ENCODE results near the gene APC. TPM values are rescaled to one million over a fixed set of nuclear protein-coding genes. Genes with fewer than 3 reads are reported as not detected.

APC gene
- total and polyA plus RNA-seq, 4 donors: 4.1 to 103 (median 23.1) TPM

DNA sequence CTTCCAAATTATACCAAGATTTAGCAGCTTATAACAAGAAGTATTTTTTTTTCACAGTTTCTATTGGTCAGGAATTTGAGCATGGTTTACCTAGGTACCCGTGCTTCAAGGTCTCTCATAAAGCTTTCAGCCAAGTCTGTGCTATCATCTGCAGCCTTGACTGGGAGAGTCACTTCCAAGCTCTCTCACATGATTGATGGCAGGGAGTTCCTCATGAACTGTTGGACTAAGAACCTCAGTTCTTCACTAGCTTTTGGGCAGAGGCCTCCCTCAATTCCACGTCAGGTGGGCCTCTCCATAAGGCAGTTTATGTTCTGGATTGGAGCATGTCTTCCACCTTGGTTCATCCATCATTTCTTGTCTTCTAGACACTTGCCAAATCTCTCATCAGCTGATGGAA, 39.9 kb upstream of the APC start:
- DNase-seq (no peak), ATAC-seq (ENCODE audit: insufficient read depth, low FRiP score) (no peak)
- Histone ChIP-seq H3K9ac (ENCODE audit: insufficient read depth in 1 of 2, low read length in 2 of 2) (no peak overlapping the region), H3K9me3 (ENCODE audit: control insufficient read depth in 4 of 4, insufficient read depth in 3 of 4, low read length in 3 of 4) (no peaks in the 10 kb centered on the region), H3K27ac (ENCODE audit: low read depth in 1 of 2, low read length in 1 of 2) (no peak overlapping the region), H3K4me1 (ENCODE audit: control insufficient read depth in 5 of 5, insufficient read depth in 5 of 5, low read length in 5 of 5) (no peaks in the 10 kb centered on the region), H3K36me3 (ENCODE audit: control insufficient read depth in 4 of 4, insufficient read depth in 4 of 4, low read length in 4 of 4) (no peaks in the 10 kb centered on the region), H3K4me3 (no peak overlapping the region), H3K27me3 (ENCODE audit: control insufficient read depth in 3 of 3, insufficient read depth in 3 of 3, low read length in 2 of 3) (no peaks in the 10 kb centered on the region)
- 74 to 85% methylated on average over 2 of the region's 2 CpGs for WGBS, 2 donors
- TF ChIP-seq, protein P1, sequence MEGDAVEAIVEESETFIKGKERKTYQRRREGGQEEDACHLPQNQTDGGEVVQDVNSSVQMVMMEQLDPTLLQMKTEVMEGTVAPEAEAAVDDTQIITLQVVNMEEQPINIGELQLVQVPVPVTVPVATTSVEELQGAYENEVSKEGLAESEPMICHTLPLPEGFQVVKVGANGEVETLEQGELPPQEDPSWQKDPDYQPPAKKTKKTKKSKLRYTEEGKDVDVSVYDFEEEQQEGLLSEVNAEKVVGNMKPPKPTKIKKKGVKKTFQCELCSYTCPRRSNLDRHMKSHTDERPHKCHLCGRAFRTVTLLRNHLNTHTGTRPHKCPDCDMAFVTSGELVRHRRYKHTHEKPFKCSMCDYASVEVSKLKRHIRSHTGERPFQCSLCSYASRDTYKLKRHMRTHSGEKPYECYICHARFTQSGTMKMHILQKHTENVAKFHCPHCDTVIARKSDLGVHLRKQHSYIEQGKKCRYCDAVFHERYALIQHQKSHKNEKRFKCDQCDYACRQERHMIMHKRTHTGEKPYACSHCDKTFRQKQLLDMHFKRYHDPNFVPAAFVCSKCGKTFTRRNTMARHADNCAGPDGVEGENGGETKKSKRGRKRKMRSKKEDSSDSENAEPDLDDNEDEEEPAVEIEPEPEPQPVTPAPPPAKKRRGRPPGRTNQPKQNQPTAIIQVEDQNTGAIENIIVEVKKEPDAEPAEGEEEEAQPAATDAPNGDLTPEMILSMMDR (IDR thresholded peaks at IDR 0.05; ENCODE audit: control extremely low read depth, extremely low read depth): no peak

DNA sequence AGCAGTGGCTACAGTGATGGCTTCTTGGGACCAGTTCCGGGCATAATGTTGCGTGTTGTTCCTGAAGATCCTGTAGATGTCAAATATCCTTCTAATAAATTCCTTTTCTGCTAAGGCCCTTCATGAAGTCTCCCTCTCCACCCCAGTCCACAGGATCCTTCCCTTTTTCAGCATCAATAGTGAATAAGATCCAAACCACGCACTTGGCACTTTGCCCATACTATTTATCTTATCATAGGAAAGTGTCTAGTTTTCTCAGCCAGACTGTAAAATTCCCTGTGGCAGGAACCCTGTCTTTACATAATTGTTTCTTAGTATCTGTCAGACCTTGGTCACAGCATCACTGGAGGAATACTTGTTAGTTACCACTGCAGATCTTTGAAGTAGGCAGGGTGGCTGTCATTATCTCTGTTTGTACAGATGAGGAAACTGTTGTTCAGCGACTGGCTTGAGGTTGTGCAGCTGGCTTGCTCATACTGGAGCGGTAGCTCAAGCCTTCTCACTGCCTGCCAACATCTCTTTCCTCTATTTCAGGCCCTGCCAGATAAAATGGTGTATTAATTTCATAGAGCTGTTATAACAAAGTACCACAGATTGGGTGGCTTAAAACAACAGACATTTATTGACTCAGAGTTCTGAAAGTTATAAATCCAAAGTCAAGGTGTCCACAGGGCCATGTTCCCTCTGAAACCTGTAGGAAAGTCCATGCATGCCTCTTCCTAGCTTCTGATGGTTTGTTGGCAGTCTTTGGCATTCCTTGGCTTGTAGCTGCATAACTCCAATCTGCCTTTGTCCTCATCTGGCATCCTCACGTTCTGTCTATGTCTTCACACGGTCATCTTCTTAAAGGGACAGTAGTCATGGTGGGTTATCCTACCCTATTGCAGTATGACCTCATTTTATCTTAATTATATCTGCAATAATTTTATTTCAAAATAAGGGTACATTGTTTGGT, 33.5 kb upstream of the APC start:
- Histone ChIP-seq H3K9me3 (ENCODE audit: control insufficient read depth in 4 of 4, insufficient read depth in 3 of 4, low read length in 3 of 4) (no peaks in the 10 kb centered on the region), H3K4me1 (ENCODE audit: control insufficient read depth in 5 of 5, insufficient read depth in 5 of 5, low read length in 5 of 5) (peaks cover 0 to 8% (median 3%) of the 10 kb centered on the region in 5 donors), H3K27ac (ENCODE audit: low read depth in 1 of 2, low read length in 1 of 2) (no peak overlapping the region), H3K27me3 (ENCODE audit: control insufficient read depth in 3 of 3, insufficient read depth in 3 of 3, low read length in 2 of 3) (no peaks in the 10 kb centered on the region), H3K9ac (ENCODE audit: insufficient read depth in 1 of 2, low read length in 2 of 2) (no peak overlapping the region), H3K4me3 (no peak overlapping the region), H3K36me3 (ENCODE audit: control insufficient read depth in 4 of 4, insufficient read depth in 4 of 4, low read length in 4 of 4) (peaks cover 0 to 4% (median 0%) of the 10 kb centered on the region in 4 donors)
- ATAC-seq (ENCODE audit: insufficient read depth, low FRiP score) (no peak), DNase-seq (peak in 1 of 3 donors; percentile 20)
- TF ChIP-seq, protein P1 (IDR thresholded peaks at IDR 0.05; ENCODE audit: control extremely low read depth, extremely low read depth): no peak
- 54 to 61% methylated on average over 7 of the region's 7 CpGs for WGBS, 2 donors

- Histone ChIP-seq H3K9me3 (ENCODE audit: control insufficient read depth in 4 of 4, insufficient read depth in 3 of 4, low read length in 3 of 4) (no peaks in the 10 kb centered on the region), H3K27me3 (ENCODE audit: control insufficient read depth in 3 of 3, insufficient read depth in 3 of 3, low read length in 2 of 3) (no peaks in the 10 kb centered on the region), H3K9ac (ENCODE audit: insufficient read depth in 1 of 2, low read length in 2 of 2) (peak overlapping the region in 1 of 2 donors; percentile 5), H3K4me1 (ENCODE audit: control insufficient read depth in 5 of 5, insufficient read depth in 5 of 5, low read length in 5 of 5) (peaks cover 0 to 15% (median 3%) of the 10 kb centered on the region in 5 donors), H3K27ac (ENCODE audit: low read depth in 1 of 2, low read length in 1 of 2) (no peak overlapping the region), H3K4me3 (no peak overlapping the region), H3K36me3 (ENCODE audit: control insufficient read depth in 4 of 4, insufficient read depth in 4 of 4, low read length in 4 of 4) (peaks cover 0 to 4% (median 0%) of the 10 kb centered on the region in 4 donors)
- TF ChIP-seq, protein P1 (IDR thresholded peaks at IDR 0.05; ENCODE audit: control extremely low read depth, extremely low read depth): no peak
- no peak for ATAC-seq (ENCODE audit: insufficient read depth, low FRiP score)
- WGBS, 2 donors: 77 to 89% methylated on average over 4 of the region's 4 CpGs
- DNase-seq: no peak
Observed at GRCh38 chr5:112706446-112707016, 31.2 kb upstream of the APC start.

Data from lung (tissue), 12 donors.